HG02678 (cell line): ENCODE data around the gene RAI14.
A peak's percentile ranks its signal among the peaks of the same experiment; 100 is the strongest.

Source experiments
- ATAC-seq: cut with Tn5 transposase; IDR thresholded peaks from one replicate; pipeline ENCODE4 v1.9.1; 2021; ENCODE audit warnings: mild to moderate bottlenecking, moderate library complexity; ENCODE audit not compliant: unreplicated experiment

The RAI14 gene

DNA sequence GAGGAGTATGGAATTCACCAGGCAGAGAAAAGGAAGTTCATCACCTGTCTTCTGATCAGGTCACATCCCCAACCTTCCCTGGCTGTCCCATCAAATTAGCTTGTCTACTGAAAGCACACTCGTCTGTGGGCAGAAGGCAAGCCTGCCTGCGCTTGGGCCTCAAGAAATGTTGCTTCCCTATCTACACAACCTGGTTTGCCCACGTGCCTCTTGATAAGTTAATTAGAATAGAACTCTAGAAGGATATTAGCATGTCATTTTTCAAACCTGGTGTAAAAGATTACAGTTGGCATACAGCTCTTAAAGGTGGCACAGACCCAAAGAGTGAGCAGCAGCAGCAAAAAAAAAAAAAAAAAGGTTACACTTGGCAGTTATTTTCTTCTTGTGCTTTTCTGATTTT is 188.0 kb downstream of the RAI14 start:
- no peak for ATAC-seq

GRCh38 chr5:34844999-34845398 is 188.9 kb downstream of the RAI14 start:
- ATAC-seq, result no peak

GRCh38 chr5:34847056-34847455 is 190.9 kb downstream of the RAI14 start:
- no peak for ATAC-seq

DNA sequence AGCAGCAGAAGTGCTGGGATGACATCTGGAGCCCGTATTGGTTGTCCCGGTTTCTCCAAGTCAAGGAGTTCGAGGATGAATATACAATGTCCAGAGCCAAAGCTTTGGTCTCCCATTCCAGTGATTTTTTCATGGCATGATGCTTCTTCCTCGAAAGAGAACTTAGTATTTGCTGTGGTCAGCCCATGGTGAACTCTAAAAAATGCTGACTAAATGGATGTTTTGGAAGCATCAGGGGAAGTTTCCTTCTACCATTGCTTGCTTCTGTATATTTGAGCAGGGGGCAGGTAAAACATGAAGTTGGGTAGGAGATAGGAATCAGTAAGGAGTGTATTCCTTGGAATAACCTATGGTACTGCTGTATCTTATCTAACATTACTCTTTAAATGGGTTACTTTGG is 191.4 kb downstream of the RAI14 start:
- no peak for ATAC-seq

DNA sequence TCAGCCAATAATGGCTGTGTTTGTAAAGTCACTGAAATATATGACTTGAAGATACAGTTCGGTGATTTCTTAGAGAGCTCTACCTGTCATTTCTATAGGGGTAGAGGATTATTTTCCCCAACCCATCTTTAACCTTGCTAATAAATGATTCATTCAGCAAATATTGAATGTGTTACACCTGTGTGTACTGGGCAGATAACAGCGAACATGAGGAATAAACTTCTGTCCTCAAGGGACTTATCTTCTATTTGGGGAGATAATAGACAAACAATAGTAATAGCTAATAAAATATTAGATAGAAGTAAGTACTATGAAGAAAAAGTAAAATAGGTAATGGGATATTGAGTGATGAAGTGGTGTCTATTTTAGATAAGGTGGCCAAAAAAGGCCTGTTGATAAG is 192.1 kb downstream of the RAI14 start:
- ATAC-seq, result no peak

GRCh38 chr5:34849253-34849652 is 193.1 kb downstream of the RAI14 start:
- no peak for ATAC-seq

GRCh38 chr5:34854459-34855174 is 198.5 kb downstream of the RAI14 start:
- ATAC-seq, result peak; percentile 89

GRCh38 chr5:34857161-34857560 is 201.0 kb downstream of the RAI14 start:
- no peak for ATAC-seq

DNA sequence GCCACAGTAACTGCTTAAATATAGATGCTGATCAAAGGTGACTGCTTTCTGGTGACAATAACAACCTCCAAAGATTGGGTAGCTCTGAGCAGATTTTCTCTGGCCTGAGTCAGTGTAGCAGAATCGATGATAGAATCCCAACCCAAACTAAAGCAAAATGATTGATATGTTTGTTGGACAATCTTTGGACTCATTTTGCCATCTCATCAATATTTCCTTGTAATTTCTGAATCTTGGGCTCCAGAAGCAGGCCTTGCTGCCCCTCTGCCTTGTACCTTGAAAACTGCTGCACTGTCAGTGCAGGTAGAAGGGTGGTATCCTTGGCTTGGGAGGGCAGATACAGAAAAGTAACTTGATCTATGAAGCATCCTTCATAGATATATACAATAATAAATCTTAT is 201.8 kb downstream of the RAI14 start:
- ATAC-seq, result no peak

- no peak for ATAC-seq
These were observed 202.7 kb downstream of the RAI14 start for GRCh38 chr5:34858790-34859189.

DNA sequence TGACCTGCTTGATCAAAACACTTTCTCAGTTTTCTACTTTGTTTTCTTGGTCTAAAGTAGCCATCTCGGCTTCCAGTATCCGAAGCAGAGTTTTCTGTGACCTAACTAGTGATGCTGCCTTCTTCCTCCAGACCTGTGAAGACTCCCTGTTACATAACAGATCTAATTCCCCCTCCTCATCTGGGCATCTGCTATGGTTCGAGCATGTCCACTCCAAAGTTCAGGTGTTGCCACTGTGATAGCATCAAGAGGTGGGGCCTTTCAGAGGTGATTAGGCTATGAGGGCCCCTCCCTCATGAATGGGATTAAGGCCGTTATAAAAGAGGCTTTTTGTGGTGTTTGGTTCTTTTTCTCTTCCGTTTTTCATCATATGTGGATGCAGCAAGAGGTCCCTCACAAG is 203.1 kb downstream of the RAI14 start:
- no peak for ATAC-seq

- no peak for ATAC-seq
These were observed 207.8 kb downstream of the RAI14 start for GRCh38 chr5:34863946-34864345.

- ATAC-seq, result no peak
These were observed 209.0 kb downstream of the RAI14 start for GRCh38 chr5:34865091-34865490.

- ATAC-seq, result no peak
These were observed 210.9 kb downstream of the RAI14 start for GRCh38 chr5:34866989-34867471.

DNA sequence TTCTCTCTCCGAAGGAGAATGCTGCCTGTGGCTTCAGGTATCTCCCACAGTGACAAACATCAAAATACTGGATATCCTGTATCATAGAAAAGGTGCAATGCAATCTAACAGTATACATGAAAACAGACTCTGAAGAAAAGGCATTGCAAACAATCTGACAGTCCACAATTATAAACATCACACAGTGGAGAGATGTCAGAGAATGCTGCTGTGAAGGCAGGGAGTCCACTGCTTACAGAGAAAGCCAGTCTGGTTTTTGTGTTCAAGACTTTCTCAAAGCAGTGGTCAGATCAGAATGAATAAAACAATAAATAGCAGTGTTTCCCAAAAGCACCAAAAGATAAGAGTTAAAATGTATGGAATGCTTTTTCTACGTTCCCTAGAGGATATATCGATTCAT is 211.5 kb downstream of the RAI14 start:
- ATAC-seq, result no peak

DNA sequence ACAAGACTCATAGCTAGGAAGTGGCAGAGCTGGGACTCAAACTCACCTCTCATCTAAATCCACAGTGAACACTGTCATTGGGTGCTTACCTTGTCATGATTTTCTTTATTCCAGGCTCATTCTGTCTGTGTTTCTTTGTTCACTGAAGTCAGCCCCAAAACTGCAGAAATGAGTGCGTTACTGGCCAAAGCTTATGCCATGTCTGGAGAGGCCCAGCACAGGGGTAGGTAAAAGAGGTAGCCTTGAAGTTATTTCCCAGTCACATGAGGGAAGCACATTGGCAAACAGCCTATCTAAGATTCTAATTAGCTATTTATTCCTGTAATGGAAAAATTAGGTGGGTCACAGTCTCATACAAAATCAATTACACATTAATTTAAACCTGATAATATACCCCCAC is 212.7 kb downstream of the RAI14 start:
- no peak for ATAC-seq

GRCh38 chr5:34869256-34869655 is 213.1 kb downstream of the RAI14 start:
- no peak for ATAC-seq

GRCh38 chr5:34870382-34870781 is 214.3 kb downstream of the RAI14 start:
- ATAC-seq, result no peak

- ATAC-seq, result no peak
These were observed 220.1 kb downstream of the RAI14 start for GRCh38 chr5:34876275-34876674.

DNA sequence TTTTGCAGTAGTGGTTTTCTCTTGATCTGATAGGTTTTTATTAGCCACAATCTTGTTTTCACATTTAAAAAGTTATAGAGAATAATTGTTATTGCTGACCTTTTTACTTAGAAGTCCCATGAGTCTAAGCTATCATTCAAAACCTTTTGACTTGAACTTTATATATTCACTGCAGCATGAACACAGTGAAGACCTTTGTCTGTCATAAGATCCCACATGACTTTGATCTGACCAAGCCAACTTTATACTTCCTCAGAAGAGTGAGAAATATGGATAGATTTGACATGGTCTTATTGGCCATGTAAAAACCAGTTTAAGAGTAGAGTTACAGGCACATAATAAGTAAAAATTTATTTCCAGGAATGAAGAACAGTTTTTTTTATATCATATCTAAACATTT is 225.1 kb downstream of the RAI14 start:
- no peak for ATAC-seq
